Activated CD8-positive, alpha-beta memory T cell treated with anti-CD3 and anti-CD28 coated beads for 4 hours (primary cell): ENCODE data around the gene OR52W1.

Experiments used
- DNase-seq, 2 donors: peaks; one replicate each; pipeline ENCODE4 v3.0.0-alpha.2; 2020; ENCODE audit warnings: low read depth in 2 of 2

The OR52W1 gene

GRCh38 chr11:6199174-6199810, at the start of gene OR52W1:
OR52W1 (plus strand) TSS chr11:6199224; CDS start chr11:6199224, 0 bp downstream.
- DNase-seq = no peak

GRCh38 chr11:6151117-6151516, 47.9 kb upstream of the OR52W1 start:
- DNase-seq = no peak

GRCh38 chr11:6152126-6152525, 46.9 kb upstream of the OR52W1 start:
- DNase-seq = no peak

GRCh38 chr11:6156628-6157359, 42.2 kb upstream of the OR52W1 start:
- no peak for DNase-seq

- no peak for DNase-seq
Measured at GRCh38 chr11:6170226-6170625, 28.8 kb upstream of the OR52W1 start, which contains the start of gene OR52B2. OR52B2 (minus strand) TSS chr11:6170326; CDS start chr11:6170326, 0 bp downstream.

- DNase-seq = no peak
Measured at GRCh38 chr11:6175440-6175839, 23.6 kb upstream of the OR52W1 start.

GRCh38 chr11:6191742-6192141, 7.3 kb upstream of the OR52W1 start:
- no peak for DNase-seq

- no peak for DNase-seq
Measured at GRCh38 chr11:6194065-6194581, 4.9 kb upstream of the OR52W1 start.

GRCh38 chr11:6196396-6196795, 2.6 kb upstream of the OR52W1 start:
- no peak for DNase-seq

- no peak for DNase-seq
Measured at GRCh38 chr11:6197466-6198200, 1.4 kb upstream of the OR52W1 start.

- no peak for DNase-seq
Measured at GRCh38 chr11:6200975-6201374, 2.0 kb downstream of the OR52W1 start.

GRCh38 chr11:6201481-6201880, 2.5 kb downstream of the OR52W1 start:
- no peak for DNase-seq

- DNase-seq = no peak
Measured at GRCh38 chr11:6202041-6202440, 3.0 kb downstream of the OR52W1 start.

- DNase-seq = no peak
Measured at GRCh38 chr11:6203327-6203726, 4.3 kb downstream of the OR52W1 start.

GRCh38 chr11:6204706-6205105, 5.7 kb downstream of the OR52W1 start:
- no peak for DNase-seq

GRCh38 chr11:6205366-6205765, 6.3 kb downstream of the OR52W1 start, which contains the start of gene C11orf42:
C11orf42 (plus strand) TSS chr11:6205557; CDS start chr11:6205616, 59 bp downstream.
- DNase-seq = no peak

- no peak for DNase-seq
Measured at GRCh38 chr11:6206456-6207180, 7.6 kb downstream of the OR52W1 start.

GRCh38 chr11:6209801-6210200, 10.8 kb downstream of the OR52W1 start:
- no peak for DNase-seq

GRCh38 chr11:6210274-6210955, 11.4 kb downstream of the OR52W1 start:
- no peak for DNase-seq

GRCh38 chr11:6214530-6214929, 15.5 kb downstream of the OR52W1 start:
- DNase-seq = no peak

- DNase-seq = no peak
Measured at GRCh38 chr11:6216501-6216900, 17.5 kb downstream of the OR52W1 start.
